ENCODE measurements around the gene SLC12A7. TPM values are rescaled to one million over a fixed set of nuclear protein-coding genes. Genes with fewer than 3 reads are reported as not detected.
"Not testable (repeated sequence)": the region's sequence is repeated elsewhere in the genome, so short reads cannot be mapped to it uniquely, and the experiment has no call there.

The SLC12A7 gene
- total RNA-seq, 1 experiment from 2014 or later, result 207 TPM

- no TSS peak for BruUV-seq (replicated peaks)
- H3K9me3 ChIP-seq (ENCODE audit: insufficient read depth, low read depth), result no peaks in the 10 kb centered on the region
- ChIA-PET POLR2A (ENCODE audit: unreplicated experiment) (no interaction called here), CTCF (no interaction called here)
- H4K20me1 ChIP-seq (ENCODE audit: insufficient read depth), result no peaks in the 10 kb centered on the region
- DNase-seq, result no peak
- H3K9me2 ChIP-seq (ENCODE audit: insufficient read depth), result no peaks in the 10 kb centered on the region
- H3K4me2 ChIP-seq, result no peak overlapping the region
- no peak for TF ChIP-seq EZH2 (IDR thresholded peaks at IDR 0.05; ENCODE audit: low read depth)
- TF ChIP-seq CTCF (conservative IDR thresholded peaks at IDR 0.05), result no peak
- no peak overlapping the region for H3K4me3 ChIP-seq
- H3K4me1 ChIP-seq (replicated peaks; ENCODE audit: insufficient read depth), result peaks cover 12% of the 10 kb centered on the region
- H2AFZ ChIP-seq, result no peak overlapping the region
- no peak overlapping the region for H3K27ac ChIP-seq
- 0 out of 2 replicates have a peak, but pooled peaks cover 5% of the 10 kb centered on the region for H3K27me3 ChIP-seq (ENCODE audit: insufficient read depth, low read depth)
- H3K79me2 ChIP-seq (ENCODE audit: low read depth), result no peaks in the 10 kb centered on the region
- intact Hi-C loops (cut with micrococcal nuclease; ENCODE audit: unreplicated experiment), result loop anchor here (2.0 kb wide), 3 partner anchors 19 to 247 kb away; no protein-coding TSS in a partner anchor
- no peaks in the 10 kb centered on the region for H3K36me3 ChIP-seq (ENCODE audit: low read depth)
- peaks cover 18% of the 10 kb centered on the region for H3F3A ChIP-seq (ENCODE audit: insufficient read depth, low read depth)
Measured at GRCh38 chr5:1159774-1160406, 48.0 kb upstream of the SLC12A7 start.

- Histone ChIP-seq H2AFZ (no peak overlapping the region), H3K4me2 (no peak overlapping the region), H4K20me1 (ENCODE audit: insufficient read depth) (no peaks in the 10 kb centered on the region), H3K27ac (no peak overlapping the region), H3K79me2 (ENCODE audit: low read depth) (no peaks in the 10 kb centered on the region), H3K4me3 (no peak overlapping the region), H3K9me2 (ENCODE audit: insufficient read depth) (no peaks in the 10 kb centered on the region), H3K27me3 (ENCODE audit: insufficient read depth, low read depth) (0 out of 2 replicates have a peak, but pooled peaks cover 8% of the 10 kb centered on the region), H3K4me1 (replicated peaks; ENCODE audit: insufficient read depth) (peaks cover 12% of the 10 kb centered on the region), H3F3A (ENCODE audit: insufficient read depth, low read depth) (peaks cover 18% of the 10 kb centered on the region), H3K36me3 (ENCODE audit: low read depth) (no peaks in the 10 kb centered on the region), H3K9me3 (ENCODE audit: insufficient read depth, low read depth) (no peaks in the 10 kb centered on the region)
- intact Hi-C loops (cut with micrococcal nuclease; ENCODE audit: unreplicated experiment), result no loop called here
- no TSS peak for BruUV-seq (replicated peaks)
- ChIA-PET POLR2A (ENCODE audit: unreplicated experiment) (no interaction called here), CTCF (interaction anchor here (0.7 kb wide), 1 partner anchor 130 kb away, joined by 3 read pairs; no protein-coding TSS in a partner anchor)
- no peak for DNase-seq
- TF ChIP-seq CTCF (conservative IDR thresholded peaks at IDR 0.05), result no peak
- TF ChIP-seq EZH2 (IDR thresholded peaks at IDR 0.05; ENCODE audit: low read depth), result no peak
Measured at GRCh38 chr5:1159341-1159675, 47.4 kb upstream of the SLC12A7 start.

GRCh38 chr5:1158647-1159340 is 46.9 kb upstream of the SLC12A7 start:
- 0 out of 2 replicates have a peak, but pooled peaks cover 11% of the 10 kb centered on the region for H3K27me3 ChIP-seq (ENCODE audit: insufficient read depth, low read depth)
- H3F3A ChIP-seq (ENCODE audit: insufficient read depth, low read depth), result peaks cover 21% of the 10 kb centered on the region
- H3K4me3 ChIP-seq, result no peak overlapping the region
- DNase-seq, result no peak
- H3K4me1 ChIP-seq (replicated peaks; ENCODE audit: insufficient read depth), result peaks cover 12% of the 10 kb centered on the region
- intact Hi-C loops (cut with micrococcal nuclease; ENCODE audit: unreplicated experiment), result no loop called here
- H4K20me1 ChIP-seq (ENCODE audit: insufficient read depth), result peaks cover under 1% of the 10 kb centered on the region; the same call in 1 of the 2 replicates
- H3K4me2 ChIP-seq, result no peak overlapping the region
- no peaks in the 10 kb centered on the region for H3K9me3 ChIP-seq (ENCODE audit: insufficient read depth, low read depth)
- no peaks in the 10 kb centered on the region for H3K79me2 ChIP-seq (ENCODE audit: low read depth)
- H3K27ac ChIP-seq, result no peak overlapping the region
- no peak for TF ChIP-seq CTCF (conservative IDR thresholded peaks at IDR 0.05)
- no peak for TF ChIP-seq EZH2 (IDR thresholded peaks at IDR 0.05; ENCODE audit: low read depth)
- ChIA-PET CTCF (interaction anchor here (0.7 kb wide), 1 partner anchor 130 kb away, joined by 3 read pairs; no protein-coding TSS in a partner anchor), POLR2A (ENCODE audit: unreplicated experiment) (no interaction called here)
- H2AFZ ChIP-seq, result no peak overlapping the region
- H3K36me3 ChIP-seq (ENCODE audit: low read depth), result no peaks in the 10 kb centered on the region
- H3K9me2 ChIP-seq (ENCODE audit: insufficient read depth), result no peaks in the 10 kb centered on the region
- BruUV-seq (replicated peaks), result no TSS peak

- intact Hi-C loops (cut with micrococcal nuclease; ENCODE audit: unreplicated experiment); POLR2A ChIA-PET (ENCODE audit: unreplicated experiment); H3K36me3 ChIP-seq (ENCODE audit: low read depth); H3K9me2 ChIP-seq (ENCODE audit: insufficient read depth); CTCF ChIA-PET; H3K79me2 ChIP-seq (ENCODE audit: low read depth); H3K4me3 ChIP-seq; DNase-seq; H3K9me3 ChIP-seq (ENCODE audit: insufficient read depth, low read depth); H3K4me2 ChIP-seq; H4K20me1 ChIP-seq (ENCODE audit: insufficient read depth); BruUV-seq (replicated peaks); H2AFZ ChIP-seq; H3K27ac ChIP-seq: not testable (repeated sequence)
- Histone ChIP-seq H3K27me3 (ENCODE audit: insufficient read depth, low read depth) (peaks cover 21% of the 10 kb centered on the region; the same call in 1 of the 2 replicates), H3K4me1 (replicated peaks; ENCODE audit: insufficient read depth) (peaks cover 14% of the 10 kb centered on the region), H3F3A (ENCODE audit: insufficient read depth, low read depth) (peaks cover 24% of the 10 kb centered on the region)
Measured at GRCh38 chr5:1157461-1157986, 45.7 kb upstream of the SLC12A7 start.

Measured in PC-9 (cell line).